Measurements from ENCODE around the gene MMP25. TPM values are rescaled to one million over a fixed set of nuclear protein-coding genes. Genes with fewer than 3 reads are reported as not detected.

The MMP25 gene
- total and polyA plus RNA-seq, 9 of the 15 experiments (the other 6 are each of a cell fraction or from before 2014, with no cell fraction given) = 0.03 to 0.04 TPM; not detected in 7

DNA sequence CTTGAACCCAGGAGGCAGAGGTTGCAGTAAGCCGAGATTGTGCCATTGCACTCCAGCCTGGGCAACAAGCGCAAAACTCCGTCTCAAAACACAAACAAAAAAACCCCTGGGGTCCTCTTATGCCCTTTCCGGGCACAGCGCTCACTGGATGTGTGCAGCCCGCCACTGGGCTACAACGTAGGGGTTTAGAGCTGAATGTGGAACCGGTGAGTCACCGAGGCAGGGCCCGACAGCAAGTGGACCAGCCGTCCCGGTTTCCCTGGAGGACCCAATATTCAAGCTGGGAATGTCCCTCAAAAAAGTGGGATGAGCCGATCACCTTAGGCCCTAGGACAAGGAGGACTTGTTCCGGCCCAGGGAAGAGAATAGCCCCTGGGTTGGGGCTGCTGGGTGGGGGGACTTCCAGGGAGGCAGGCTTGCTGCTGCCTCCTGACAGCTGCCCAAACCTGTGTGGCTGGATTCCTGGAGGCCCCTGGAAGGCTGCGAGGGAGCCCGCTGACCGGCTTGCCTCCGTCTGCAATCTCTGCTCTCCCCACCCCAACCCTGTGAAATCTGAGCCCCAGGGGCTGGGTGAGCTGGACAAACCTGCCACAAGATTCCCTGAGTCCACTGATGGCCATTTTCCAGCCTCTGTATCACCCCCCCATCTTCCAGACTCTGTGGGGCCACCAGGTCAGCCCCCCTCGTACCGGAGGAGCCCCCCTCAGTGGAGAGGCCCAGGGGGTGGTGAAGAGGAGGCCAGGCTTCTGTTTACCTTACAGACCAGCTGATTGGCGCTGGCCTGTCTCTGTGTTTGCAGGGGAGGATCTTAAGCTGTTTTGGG lies 36.6 kb upstream of the MMP25 start:
- peaks cover 39 to 82% of the 10 kb centered on the region in 2 experiments for H3K4me1 ChIP-seq (replicated peaks in 1 of 2; ENCODE audit: control insufficient read depth in 2 of 2, insufficient read depth in 2 of 2, low read length in 2 of 2)
- no TSS peak for BruUV-seq (replicated peaks)
- no peak overlapping the region for H3K27ac ChIP-seq (ENCODE audit: extremely low read depth, low read depth, low read length)
- no peak overlapping the region for H3K4me3 ChIP-seq
- H3K79me2 ChIP-seq (ENCODE audit: control insufficient read depth, insufficient read depth, low read length) = peaks cover 22% of the 10 kb centered on the region
- CTCF ChIA-PET (ENCODE audit: low intra/inter-chr PET ratio) = no interaction called here
- WGBS (ENCODE audit: insufficient coverage, low coverage, missing lambda C conversion rate) = 61% methylated on average over 21 of the region's 21 CpGs
- H3K36me3 ChIP-seq (ENCODE audit: control insufficient read depth, insufficient read depth, low read length) = peaks cover 3% of the 10 kb centered on the region; the same call in 2 of the 3 replicates
- H2AFZ ChIP-seq (ENCODE audit: low read depth, low read length) = no peak overlapping the region
- H3K9me3 ChIP-seq (replicated peaks; ENCODE audit: control insufficient read depth, insufficient read depth, low read depth, low read length) = no peaks in the 10 kb centered on the region
- 0 out of 4 replicates have a peak overlapping the region, but pooled peaks of 1 of the 2 experiments have one; percentile 30 for H3K9ac ChIP-seq (ENCODE audit: insufficient read depth in 1 of 2, low read depth in 2 of 2, low read length in 2 of 2)
- no peak for DNase-seq (ENCODE audit: extremely low read depth in 1 of 4, low spot score in 3 of 4)
- H4K20me1 ChIP-seq (replicated peaks; ENCODE audit: control insufficient read depth, insufficient read depth, low read length) = no peaks in the 10 kb centered on the region
- H3K27me3 ChIP-seq (ENCODE audit: control insufficient read depth in 2 of 2, insufficient read depth in 2 of 2, low read length in 2 of 2) = no peaks in the 10 kb centered on the region
- H3K9me1 ChIP-seq (ENCODE audit: control insufficient read depth, insufficient read depth, low read length) = peaks cover 3% of the 10 kb centered on the region
- H3K4me2 ChIP-seq (ENCODE audit: insufficient read depth, low read length) = no peak overlapping the region
- intact Hi-C loops (cut with micrococcal nuclease) (no loop called here), in situ Hi-C loops (cut with MboI) (no loop called here)
- no peak for ATAC-seq
- POLR2A ChIA-PET = interaction anchor here (0.6 to 1.7 kb wide), 6 partner anchors 10 to 1701 kb away, joined by 3 to 9 read pairs (median 4); partner anchors contain the start of genes HCFC1R1, THOC6 and TNFRSF12A
- no peak for TF ChIP-seq EP300 (IDR thresholded peaks at IDR 0.05; ENCODE audit: low read length)
- TF ChIP-seq, protein P1, sequence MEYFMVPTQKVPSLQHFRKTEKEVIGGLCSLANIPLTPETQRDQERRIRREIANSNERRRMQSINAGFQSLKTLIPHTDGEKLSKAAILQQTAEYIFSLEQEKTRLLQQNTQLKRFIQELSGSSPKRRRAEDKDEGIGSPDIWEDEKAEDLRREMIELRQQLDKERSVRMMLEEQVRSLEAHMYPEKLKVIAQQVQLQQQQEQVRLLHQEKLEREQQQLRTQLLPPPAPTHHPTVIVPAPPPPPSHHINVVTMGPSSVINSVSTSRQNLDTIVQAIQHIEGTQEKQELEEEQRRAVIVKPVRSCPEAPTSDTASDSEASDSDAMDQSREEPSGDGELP (CRISPR knock-in tag; IDR thresholded peaks at IDR 0.05; ENCODE audit: borderline replicate concordance) = peak; percentile 38; the same call in 1 of the 2 replicates
- peak; percentile 65 to 72 for TF ChIP-seq KDM1A (IDR thresholded peaks at IDR 0.05)
- no peak for FAIRE-seq

Measured in K562 (cell line).